Breast epithelium (tissue), 4 donors: ENCODE data around the gene MXRA8. TPM values are rescaled to one million over a fixed set of nuclear protein-coding genes. Genes with fewer than 3 reads are reported as not detected.

Source experiments
- DNase-seq, 2 donors: peaks; one replicate each; pipeline ENCODE4 v3.0.0-alpha.2; 2019; ENCODE audit warnings: low spot score in 2 of 2
- H3K27ac ChIP-seq, 2 donors: fragments of 200-600 bp; sonication (generic) in 1 of 2; one replicate each; pipeline ENCODE4 v1.5.1; 2016 to 2019; ENCODE audit warnings: mild to moderate bottlenecking in 1 of 2
- H3K27me3 ChIP-seq, 2 donors: fragments of 200-600 bp; sonication (generic) in 1 of 2; one replicate each; pipeline versions ENCODE4 v1.5.1 to v1.6.0; 2017 to 2019; ENCODE audit warnings: control low read depth in 1 of 2, mild to moderate bottlenecking in 1 of 2
- H3K36me3 ChIP-seq: fragments of 200-600 bp; one replicate; pipeline ENCODE4 v1.5.1; 2019
- H3K4me1 ChIP-seq, 2 donors: fragments of 200-600 bp; sonication (generic); one replicate each; pipeline ENCODE4 v1.5.1; 2016 to 2019; ENCODE audit warnings: control low read depth in 1 of 2
- H3K4me3 ChIP-seq, 3 donors: fragments of 200-600 bp; sonication (generic); 1 replicate in 2 of 3; 2 replicates in 1 of 3; pipeline ENCODE4 v1.5.1; 2016 to 2019; ENCODE audit warnings: mild to moderate bottlenecking in 3 of 3, moderate library complexity in 2 of 3
- H3K9me3 ChIP-seq, 2 donors: fragments of 200-600 bp; sonication (generic) in 1 of 2; one replicate each; pipeline ENCODE4 v1.5.1; 2016 to 2019; ENCODE audit warnings: control low read depth in 1 of 2
- POLR2A ChIP-seq: fragments of 450-650 bp; IDR thresholded peaks from one replicate; pipeline ENCODE4 v1.6.1; 2016; ENCODE audit warnings: antibody characterized with exemption, mild to moderate bottlenecking, moderate library complexity
- POLR2AphosphoS5 ChIP-seq, 3 donors: sonication (generic); formaldehyde crosslinking; IDR thresholded peaks; one replicate each; pipeline ENCODE4 v1.6.1; 2017; ENCODE audit warnings: antibody characterized with exemption in 3 of 3
- intact Hi-C: fragments of 100-400 bp; cut with DNase I; formaldehyde crosslinking; loops from one replicate; pipeline ENCODE4 v1.15.1; 2023; ENCODE audit warnings: low total_unique reads
- total RNA-seq, 3 donors: library from RNA; depleted of rRNA; stranded (reverse); fragments of >200 nt; gene quantifications; one replicate each; pipeline ENCODE4 v1.1.0, GENCODE V29; 2016
- TF ChIP-seq, protein P1 (sequence below), 3 donors: fragments of 450-650 bp; IDR thresholded peaks; one replicate each; pipeline ENCODE4 v1.5.1; 2016 to 2017; ENCODE audit warnings: antibody characterized with exemption in 3 of 3, mild to moderate bottlenecking in 3 of 3, moderate library complexity in 3 of 3

MXRA8 gene
- total RNA-seq, 3 donors from 2014 or later: 93.4 to 308 (median 99.8) TPM

DNA sequence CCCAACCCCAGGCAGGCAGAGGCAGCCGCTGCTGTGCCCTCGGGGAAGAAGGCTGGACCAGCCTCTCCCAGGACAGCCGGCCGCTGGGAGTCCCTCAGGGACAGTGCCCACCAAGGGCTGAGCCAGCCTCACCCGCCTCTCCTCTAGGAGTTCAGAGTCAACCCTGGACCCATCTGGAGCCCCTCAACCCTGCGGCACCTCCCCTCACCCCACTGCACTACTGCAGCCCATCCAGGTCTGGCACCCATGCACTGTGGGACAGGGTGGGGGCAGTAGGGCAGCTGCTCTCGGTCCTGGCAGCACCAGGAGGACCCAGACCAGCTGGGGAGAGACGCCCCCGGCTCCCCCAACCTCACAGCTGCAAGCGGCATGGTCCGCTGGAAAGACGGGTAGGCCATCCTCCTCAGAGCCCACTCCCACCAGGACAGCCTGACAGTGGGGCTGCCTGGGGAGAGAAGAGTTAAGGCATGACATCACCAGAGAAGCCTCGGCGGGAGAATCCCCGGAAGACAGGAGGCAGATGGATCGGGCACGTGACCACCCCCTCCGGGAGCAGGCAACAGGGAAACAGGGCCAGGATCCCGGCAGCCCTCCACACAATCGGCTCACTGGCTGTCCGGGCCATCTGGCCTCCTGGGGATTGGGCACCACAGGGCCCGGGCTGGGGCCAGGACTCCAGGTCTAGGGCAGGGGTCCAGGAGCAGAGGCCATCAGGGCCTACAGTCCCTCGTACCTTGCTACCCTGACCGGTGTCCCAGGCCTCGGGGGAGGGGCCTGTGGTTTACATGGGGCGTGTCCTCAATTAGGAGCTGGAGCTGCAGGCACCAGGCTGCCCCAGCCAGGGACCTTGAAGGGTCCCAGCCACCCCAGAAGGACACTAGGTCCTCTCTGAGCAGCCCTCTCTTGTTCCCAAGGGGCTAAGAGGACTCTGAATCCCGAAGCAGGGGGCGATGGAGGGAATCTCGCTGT, 53.7 kb downstream of the MXRA8 start:
- DNase-seq: peak; percentile 77 to 81
- intact Hi-C loops: no loop called here
- H3K4me3 ChIP-seq: peak overlapping the region; percentile 78 to 86 (median 80)
- no peaks in the 10 kb centered on the region for H3K9me3 ChIP-seq
- no peaks in the 10 kb centered on the region for H3K36me3 ChIP-seq
- peak overlapping the region; percentile 85 to 86 for H3K27ac ChIP-seq
- H3K4me1 ChIP-seq: peaks cover 25 to 29% of the 10 kb centered on the region in 2 donors
- no peaks in the 10 kb centered on the region for H3K27me3 ChIP-seq
- TF ChIP-seq, protein P1, sequence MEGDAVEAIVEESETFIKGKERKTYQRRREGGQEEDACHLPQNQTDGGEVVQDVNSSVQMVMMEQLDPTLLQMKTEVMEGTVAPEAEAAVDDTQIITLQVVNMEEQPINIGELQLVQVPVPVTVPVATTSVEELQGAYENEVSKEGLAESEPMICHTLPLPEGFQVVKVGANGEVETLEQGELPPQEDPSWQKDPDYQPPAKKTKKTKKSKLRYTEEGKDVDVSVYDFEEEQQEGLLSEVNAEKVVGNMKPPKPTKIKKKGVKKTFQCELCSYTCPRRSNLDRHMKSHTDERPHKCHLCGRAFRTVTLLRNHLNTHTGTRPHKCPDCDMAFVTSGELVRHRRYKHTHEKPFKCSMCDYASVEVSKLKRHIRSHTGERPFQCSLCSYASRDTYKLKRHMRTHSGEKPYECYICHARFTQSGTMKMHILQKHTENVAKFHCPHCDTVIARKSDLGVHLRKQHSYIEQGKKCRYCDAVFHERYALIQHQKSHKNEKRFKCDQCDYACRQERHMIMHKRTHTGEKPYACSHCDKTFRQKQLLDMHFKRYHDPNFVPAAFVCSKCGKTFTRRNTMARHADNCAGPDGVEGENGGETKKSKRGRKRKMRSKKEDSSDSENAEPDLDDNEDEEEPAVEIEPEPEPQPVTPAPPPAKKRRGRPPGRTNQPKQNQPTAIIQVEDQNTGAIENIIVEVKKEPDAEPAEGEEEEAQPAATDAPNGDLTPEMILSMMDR (IDR thresholded peaks at IDR 0.05): no peak
- TF ChIP-seq POLR2AphosphoS5 (IDR thresholded peaks at IDR 0.05) (peak in 2 of 3 donors; percentile 38 to 45), POLR2A (no peak)

DNA sequence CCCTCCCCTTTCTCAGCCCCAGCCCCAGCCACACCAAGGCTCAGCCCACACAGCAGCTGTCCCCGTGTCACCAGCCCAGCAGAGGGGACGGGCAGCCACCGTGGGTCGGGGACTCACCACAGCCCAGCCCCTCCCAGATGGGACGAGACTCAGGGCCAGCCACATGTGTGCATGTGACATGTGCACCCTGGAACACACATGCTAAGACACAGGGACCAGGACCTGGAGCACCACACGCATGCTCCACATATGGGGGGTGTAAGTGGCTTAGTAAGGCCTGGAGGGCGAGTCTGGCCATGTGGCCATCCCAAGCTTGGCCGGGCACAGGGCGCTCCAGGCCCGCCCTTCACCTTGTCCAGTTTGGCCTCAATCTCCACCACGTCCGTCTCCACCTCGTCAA, 54.6 kb downstream of the MXRA8 start:
- Histone ChIP-seq H3K4me3 (peak overlapping the region in 1 of 3 donors; percentile 80), H3K9me3 (no peaks in the 10 kb centered on the region), H3K4me1 (peaks cover 22 to 26% of the 10 kb centered on the region in 2 donors), H3K27ac (peak overlapping the region; percentile 85 to 86), H3K27me3 (no peaks in the 10 kb centered on the region), H3K36me3 (no peaks in the 10 kb centered on the region)
- DNase-seq: no peak
- TF ChIP-seq POLR2A (no peak), POLR2AphosphoS5 (IDR thresholded peaks at IDR 0.05) (no peak)
- TF ChIP-seq, protein P1 (IDR thresholded peaks at IDR 0.05): no peak
- intact Hi-C loops: no loop called here

DNA sequence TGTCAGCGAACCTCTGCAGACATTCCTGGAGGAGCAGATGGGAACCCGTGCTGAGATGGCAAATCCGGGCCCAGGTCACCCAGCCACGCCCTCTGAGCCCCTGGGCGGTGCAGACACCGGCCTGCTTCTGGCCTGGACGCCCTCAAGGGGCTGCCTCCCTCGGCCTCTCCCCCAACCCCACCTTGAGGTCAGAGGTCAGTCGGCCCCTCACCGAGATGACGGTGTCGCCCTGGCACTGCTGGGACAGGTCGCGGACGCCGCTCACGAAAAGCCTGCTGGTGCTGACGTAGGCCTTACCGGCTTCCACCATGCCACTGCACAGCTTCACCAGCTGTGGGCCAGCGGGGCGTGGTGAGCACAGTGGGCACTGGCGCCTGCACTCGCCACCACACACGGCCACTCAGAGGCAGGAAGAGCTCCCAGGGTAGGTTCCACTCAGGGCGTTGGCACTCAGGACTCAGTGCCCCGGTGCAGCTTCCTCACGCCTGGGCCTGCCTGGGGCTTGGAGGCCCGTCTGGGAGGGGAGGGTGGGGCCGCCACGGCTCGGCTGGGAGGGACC, 55.3 kb downstream of the MXRA8 start:
- no peaks in the 10 kb centered on the region for H3K27me3 ChIP-seq
- DNase-seq: no peak
- TF ChIP-seq, protein P1 (IDR thresholded peaks at IDR 0.05): no peak
- TF ChIP-seq POLR2AphosphoS5 (IDR thresholded peaks at IDR 0.05) (no peak), POLR2A (no peak)
- H3K27ac ChIP-seq: peak overlapping the region; percentile 85 to 86
- H3K4me1 ChIP-seq: peaks cover 22 to 26% of the 10 kb centered on the region in 2 donors
- H3K36me3 ChIP-seq: no peaks in the 10 kb centered on the region
- H3K9me3 ChIP-seq: no peaks in the 10 kb centered on the region
- no peak overlapping the region for H3K4me3 ChIP-seq
- intact Hi-C loops: no loop called here

Other genes starting within 250 kb of the MXRA8 start
- gene C1orf159, start 242.5 kb downstream of the MXRA8 start, total RNA-seq: 10 to 100 TPM in 2 of 3 donors, 1 to 10 TPM in 1; 6.9 to 24.0 (median 12.5) TPM
- gene TTLL10, start 184.7 kb downstream of the MXRA8 start, total RNA-seq: under 1 TPM; 0.15 to 0.33 (median 0.16) TPM
- 1 to 10 TPM in 2 of 3 donors, not detected in 1; 1.9 to 5.9 TPM for gene TNFRSF18, start 152.0 kb downstream of the MXRA8 start, total RNA-seq
- 1 to 10 TPM in 2 of 3 donors, under 1 TPM in 1; 0.64 to 2.3 (median 1.6) TPM for gene TNFRSF4, start 144.4 kb downstream of the MXRA8 start, total RNA-seq
- 100 to 1,000 TPM in 1 of 3 donors, 10 to 100 TPM in 2; 58.0 to 111 (median 79.3) TPM for gene SDF4, start 126.6 kb downstream of the MXRA8 start, total RNA-seq
- gene B3GALT6, start 126.3 kb downstream of the MXRA8 start, total RNA-seq: 10 to 100 TPM; 14.4 to 16.0 (median 14.4) TPM
- 1 to 10 TPM in 1 of 3 donors, not detected in 2; 2.0 TPM for gene C1QTNF12, start 111.8 kb downstream of the MXRA8 start, total RNA-seq
- 10 to 100 TPM; 37.0 to 39.8 (median 37.4) TPM for gene UBE2J2, start 84.7 kb downstream of the MXRA8 start, total RNA-seq
- gene SCNN1D, start 78.1 kb downstream of the MXRA8 start, total RNA-seq: 1 to 10 TPM in 2 of 3 donors, under 1 TPM in 1; 0.96 to 5.2 (median 4.7) TPM
- gene ACAP3, start 50.6 kb downstream of the MXRA8 start, total RNA-seq: 10 to 100 TPM; 19.7 to 33.4 (median 26.9) TPM
- 10 to 100 TPM; 16.0 to 27.5 (median 22.0) TPM for gene PUSL1, start 50.0 kb downstream of the MXRA8 start, total RNA-seq
- 100 to 1,000 TPM in 2 of 3 donors, 10 to 100 TPM in 1; 68.6 to 125 (median 119) TPM for gene INTS11, start 33.9 kb downstream of the MXRA8 start, total RNA-seq
- 10 to 100 TPM in 2 of 3 donors, 1 to 10 TPM in 1; 9.0 to 16.4 (median 13.4) TPM for gene CPTP, start 33.8 kb downstream of the MXRA8 start, total RNA-seq
- under 1 TPM in 2 of 3 donors, not detected in 1; 0.16 to 0.33 TPM for gene TAS1R3, start 27.3 kb downstream of the MXRA8 start, total RNA-seq
- 10 to 100 TPM; 55.2 to 70.1 (median 55.2) TPM for gene DVL1, start 9.1 kb downstream of the MXRA8 start, total RNA-seq
- gene AURKAIP1, start 16.7 kb upstream of the MXRA8 start, total RNA-seq: 100 to 1,000 TPM in 1 of 3 donors, 10 to 100 TPM in 2; 91.3 to 116 (median 99.6) TPM
- 100 to 1,000 TPM; 170 to 325 (median 285) TPM for gene CCNL2, start 40.8 kb upstream of the MXRA8 start, total RNA-seq
- 100 to 1,000 TPM; 127 to 149 (median 147) TPM for gene MRPL20, start 48.7 kb upstream of the MXRA8 start, total RNA-seq
- 10 to 100 TPM; 10.2 to 16.0 (median 12.2) TPM for gene ANKRD65, start 62.7 kb upstream of the MXRA8 start, total RNA-seq
- 10 to 100 TPM; 13.0 to 44.8 (median 35.7) TPM for gene VWA1, start 77.1 kb upstream of the MXRA8 start, total RNA-seq
- gene ATAD3C, start 91.1 kb upstream of the MXRA8 start, total RNA-seq: 1 to 10 TPM; 1.9 to 8.5 (median 4.3) TPM
- gene ATAD3B, start 113.2 kb upstream of the MXRA8 start, total RNA-seq: 10 to 100 TPM in 2 of 3 donors, 1 to 10 TPM in 1; 9.9 to 22.9 (median 22.4) TPM
- gene ATAD3A, start 153.6 kb upstream of the MXRA8 start, total RNA-seq: 10 to 100 TPM; 14.9 to 22.3 (median 15.5) TPM
- gene TMEM240, start 182.1 kb upstream of the MXRA8 start, total RNA-seq: 1 to 10 TPM; 3.5 to 8.8 (median 3.8) TPM
- gene SSU72, start 216.3 kb upstream of the MXRA8 start, total RNA-seq: 100 to 1,000 TPM; 100 to 125 (median 114) TPM
- gene FNDC10, start 241.6 kb upstream of the MXRA8 start, total RNA-seq: 1 to 10 TPM in 1 of 3 donors, under 1 TPM in 2; 0.48 to 2.9 (median 0.98) TPM